ENCODE results near the gene NEUROD2.

NEUROD2 gene

GRCh38 chr17:39635614-39636176, 28.0 kb upstream of the NEUROD2 start:
- no peak for DNase-seq (ENCODE audit: low spot score)

GRCh38 chr17:39634384-39634871, 26.7 kb upstream of the NEUROD2 start:
- peak; percentile 75 for DNase-seq (ENCODE audit: low spot score)

GRCh38 chr17:39633570-39634183, 26.0 kb upstream of the NEUROD2 start:
- no peak for DNase-seq (ENCODE audit: low spot score)

- DNase-seq (ENCODE audit: low spot score): no peak
These were observed 24.6 kb upstream of the NEUROD2 start for GRCh38 chr17:39632153-39632941.

GRCh38 chr17:39631403-39631802, 23.7 kb upstream of the NEUROD2 start:
- DNase-seq (ENCODE audit: low spot score): no peak

GRCh38 chr17:39629898-39630297, 22.2 kb upstream of the NEUROD2 start:
- no peak for DNase-seq (ENCODE audit: low spot score)

GRCh38 chr17:39629494-39629880, 21.8 kb upstream of the NEUROD2 start:
- no peak for DNase-seq (ENCODE audit: low spot score)

GRCh38 chr17:39628655-39629493, 21.2 kb upstream of the NEUROD2 start:
- no peak for DNase-seq (ENCODE audit: low spot score)

- DNase-seq (ENCODE audit: low spot score): no peak
These were observed 20.2 kb upstream of the NEUROD2 start for GRCh38 chr17:39627712-39628516.

- DNase-seq (ENCODE audit: low spot score): no peak
These were observed 19.5 kb upstream of the NEUROD2 start for GRCh38 chr17:39627047-39627711.

- no peak for DNase-seq (ENCODE audit: low spot score)
These were observed 18.7 kb upstream of the NEUROD2 start, which contains the start of gene PPP1R1B for GRCh38 chr17:39626171-39627046. PPP1R1B (plus strand) TSS chr17:39626952; CDS start chr17:39627393, 441 bp downstream.

- no peak for DNase-seq (ENCODE audit: low spot score)
These were observed 17.6 kb upstream of the NEUROD2 start for GRCh38 chr17:39625198-39625785.

- no peak for DNase-seq (ENCODE audit: low spot score)
These were observed 16.6 kb upstream of the NEUROD2 start for GRCh38 chr17:39624313-39624712.

- DNase-seq (ENCODE audit: low spot score): peak; percentile 84
These were observed 15.7 kb upstream of the NEUROD2 start for GRCh38 chr17:39623356-39623950.

- no peak for DNase-seq (ENCODE audit: low spot score)
These were observed 14.8 kb upstream of the NEUROD2 start for GRCh38 chr17:39622380-39623006.

GRCh38 chr17:39621523-39622379, 14.0 kb upstream of the NEUROD2 start:
- peak; percentile 91 for DNase-seq (ENCODE audit: low spot score)

GRCh38 chr17:39619786-39620101, 12.0 kb upstream of the NEUROD2 start:
- no peak for DNase-seq (ENCODE audit: low spot score)
